Liver (tissue), 9 donors: ENCODE data around the gene OR1S1. TPM values are rescaled to one million over a fixed set of nuclear protein-coding genes. Genes with fewer than 3 reads are reported as not detected.

Source experiments
- DNase-seq: peaks from one replicate; pipeline ENCODE4 v3.0.0-alpha.2; 2017; ENCODE audit warnings: low spot score
- H3K27ac ChIP-seq, 2 donors: one replicate each; pipeline ENCODE4 v1.7.0; 2013; ENCODE audit warnings: inconsistent platforms in 2 of 2, low read length in 2 of 2, control low read depth in 1 of 2, low read depth in 1 of 2, mild to moderate bottlenecking in 1 of 2
- H3K27me3 ChIP-seq, 4 donors: one replicate each; pipeline versions ENCODE4 v1.6.1 to v1.7.0; 2013; ENCODE audit warnings: low read length in 3 of 4, inconsistent platforms in 1 of 4, mild to moderate bottlenecking in 1 of 4, moderate library complexity in 1 of 4; ENCODE audit not compliant: control insufficient read depth in 4 of 4, insufficient read depth in 4 of 4
- H3K36me3 ChIP-seq, 4 donors: one replicate each; pipeline versions ENCODE4 v1.6.1 to v1.7.0; 2013; ENCODE audit warnings: low read length in 3 of 4, mild to moderate bottlenecking in 3 of 4, low read depth in 1 of 4, moderate library complexity in 1 of 4; ENCODE audit not compliant: control insufficient read depth in 4 of 4, insufficient read depth in 3 of 4
- H3K4me1 ChIP-seq, 4 donors: one replicate each; pipeline versions ENCODE4 v1.6.1 to v1.7.0; 2013; ENCODE audit warnings: low read length in 3 of 4, mild to moderate bottlenecking in 3 of 4, moderate library complexity in 1 of 4; ENCODE audit not compliant: control insufficient read depth in 4 of 4, insufficient read depth in 4 of 4
- H3K4me3 ChIP-seq, 3 donors: one replicate each; pipeline versions ENCODE4 v1.6.1 to v1.7.0; 2013; ENCODE audit warnings: low read length in 3 of 3, control low read depth in 1 of 3, low read depth in 1 of 3, mild to moderate bottlenecking in 1 of 3
- H3K9ac ChIP-seq, 2 donors: one replicate each; pipeline ENCODE4 v1.7.0; 2013; ENCODE audit warnings: low read length in 2 of 2, mild to moderate bottlenecking in 2 of 2, moderate library complexity in 2 of 2, control low read depth in 1 of 2, low read depth in 1 of 2
- H3K9me3 ChIP-seq, 4 donors: one replicate each; pipeline versions ENCODE4 v1.6.1 to v1.7.0; 2013; ENCODE audit warnings: low read length in 3 of 4; ENCODE audit not compliant: control insufficient read depth in 4 of 4
- CTCF ChIP-seq: fragments of 150-350 bp; IDR thresholded peaks from 2 replicates; pipeline ENCODE4 v1.5.1; 2017; ENCODE audit warnings: improper control_type of control experiment, low read depth, low read length; ENCODE audit not compliant: missing input control
- FOXA1 ChIP-seq: IDR thresholded peaks from 2 replicates; pipeline ENCODE4 v1.6.1; 2016; ENCODE audit warnings: antibody characterized with exemption
- FOXA2 ChIP-seq: IDR thresholded peaks from 2 replicates; pipeline ENCODE4 v1.6.1; 2016; ENCODE audit warnings: antibody characterized with exemption
- GABPA ChIP-seq, 2 donors: IDR thresholded peaks in 1 of 2; conservative IDR thresholded peaks in 1 of 2; 2 replicates each; pipeline ENCODE4 v1.6.1; 2016; ENCODE audit warnings: antibody characterized with exemption in 2 of 2, mild to moderate bottlenecking in 1 of 2, moderate library complexity in 1 of 2
- HNF4A ChIP-seq, 2 donors: conservative IDR thresholded peaks; 2 replicates each; pipeline ENCODE4 v1.6.1; 2016; ENCODE audit warnings: antibody characterized with exemption in 2 of 2, mild to moderate bottlenecking in 2 of 2
- HNF4G ChIP-seq: IDR thresholded peaks from 2 replicates; pipeline ENCODE4 v1.6.1; 2016; ENCODE audit warnings: antibody characterized with exemption
- JUND ChIP-seq, 2 donors: IDR thresholded peaks; 2 replicates each; pipeline ENCODE4 v1.6.1; 2016; ENCODE audit warnings: antibody characterized with exemption in 2 of 2
- RAD21 ChIP-seq, 2 donors: IDR thresholded peaks; 2 replicates each; pipeline ENCODE4 v1.6.1; 2016; ENCODE audit warnings: antibody characterized with exemption in 2 of 2, mild to moderate bottlenecking in 2 of 2
- REST ChIP-seq: IDR thresholded peaks from 2 replicates; pipeline ENCODE4 v1.6.1; 2016; ENCODE audit warnings: antibody characterized with exemption, mild to moderate bottlenecking
- RXRA ChIP-seq, 2 donors: IDR thresholded peaks; 2 replicates each; pipeline ENCODE4 v1.6.1; 2017 to 2018; ENCODE audit warnings: antibody characterized with exemption in 2 of 2, mild to moderate bottlenecking in 1 of 2
- TAF1 ChIP-seq: conservative IDR thresholded peaks from 2 replicates; pipeline ENCODE4 v1.6.1; 2016; ENCODE audit warnings: antibody characterized with exemption, mild to moderate bottlenecking
- YY1 ChIP-seq: IDR thresholded peaks from 2 replicates; pipeline ENCODE4 v1.6.1; 2016; ENCODE audit warnings: antibody characterized with exemption, mild to moderate bottlenecking
- ZBTB33 ChIP-seq: IDR thresholded peaks from 2 replicates; pipeline ENCODE4 v1.6.1; 2016; ENCODE audit warnings: antibody characterized with exemption
- whole genome bisulfite sequencing: extraction: QIAGEN DNeasy Blood & Tissue Kit; methylation state at CpG from one replicate; pipeline ENCODE4 v1.1.7; 2013; 5-methylcytosine and 5-hydroxymethylcytosine counted together
- polyA plus RNA-seq, 2 donors: library from polyadenylated mRNA; stranded (reverse) in 1 of 2; unstranded in 1 of 2; fragments of 200-250 nt in 1 of 2; fragments of >200 nt in 1 of 2; fragmentation: Nextera tagmentation in 1 of 2; extraction: Ambion mirVana in 1 of 2; gene quantifications; one replicate each; pipeline versions ENCODE4 v1.2.1 to v1.2.3, GENCODE V29; 2013 to 2015
- total RNA-seq, 2 donors: library from RNA; depleted of rRNA; stranded (reverse); fragments of >200 nt; gene quantifications; one replicate each; pipeline ENCODE4 v1.2.3, GENCODE V29; 2014
- donor health status: healthy.
- donor health status: healthy.
- donor health status: healthy.
- donor health status: healthy.
- donor health status: healthy.

OR1S1 gene
- total and polyA plus RNA-seq, 4 donors, result not detected

GRCh38 chr11:58216476-58216875 lies 4.0 kb downstream of the OR1S1 start:
- TF ChIP-seq CTCF, result no peak
- Histone ChIP-seq H3K27me3 (no peaks in the 10 kb centered on the region), H3K27ac (no peak overlapping the region), H3K4me3 (no peak overlapping the region), H3K36me3 (no peaks in the 10 kb centered on the region), H3K9ac (no peak overlapping the region), H3K4me1 (no peaks in the 10 kb centered on the region), H3K9me3 (no peaks in the 10 kb centered on the region)
- DNase-seq, result no peak

GRCh38 chr11:58222721-58223120 lies 10.2 kb downstream of the OR1S1 start:
- Histone ChIP-seq H3K9me3 (no peaks in the 10 kb centered on the region), H3K27me3 (no peaks in the 10 kb centered on the region), H3K4me1 (no peaks in the 10 kb centered on the region), H3K9ac (no peak overlapping the region), H3K4me3 (no peak overlapping the region), H3K36me3 (no peaks in the 10 kb centered on the region), H3K27ac (no peak overlapping the region)
- WGBS, result 69% methylated on average over 7 of the region's 7 CpGs
- TF ChIP-seq TAF1 (no peak), JUND (IDR thresholded peaks at IDR 0.05) (no peak), HNF4G (no peak), HNF4A (conservative IDR thresholded peaks at IDR 0.05) (no peak), ZBTB33 (no peak), REST (no peak), GABPA (IDR thresholded peaks at IDR 0.05 in 1 of 2, conservative IDR thresholded peaks at IDR 0.05 in 1 of 2) (no peak), FOXA1 (no peak)
- DNase-seq, result no peak

- H3K4me3 ChIP-seq, result no peak overlapping the region
- no peaks in the 10 kb centered on the region for H3K36me3 ChIP-seq
- no peaks in the 10 kb centered on the region for H3K27me3 ChIP-seq
- no peak overlapping the region for H3K9ac ChIP-seq
- H3K9me3 ChIP-seq, result no peaks in the 10 kb centered on the region
- DNase-seq, result no peak
- no peaks in the 10 kb centered on the region for H3K4me1 ChIP-seq
- WGBS, result 88% methylated on average over 32 of the region's 32 CpGs
- no peak for TF ChIP-seq RAD21 (IDR thresholded peaks at IDR 0.05)
- TF ChIP-seq YY1, result no peak
- no peak for TF ChIP-seq TAF1
- no peak for TF ChIP-seq RXRA (IDR thresholded peaks at IDR 0.05)
- no peak for TF ChIP-seq FOXA2
- H3K27ac ChIP-seq, result no peak overlapping the region
These were observed 15.6 kb downstream of the OR1S1 start for GRCh38 chr11:58227956-58228615.
